Measurements from ENCODE around the gene ESD.

Gene ESD

DNA sequence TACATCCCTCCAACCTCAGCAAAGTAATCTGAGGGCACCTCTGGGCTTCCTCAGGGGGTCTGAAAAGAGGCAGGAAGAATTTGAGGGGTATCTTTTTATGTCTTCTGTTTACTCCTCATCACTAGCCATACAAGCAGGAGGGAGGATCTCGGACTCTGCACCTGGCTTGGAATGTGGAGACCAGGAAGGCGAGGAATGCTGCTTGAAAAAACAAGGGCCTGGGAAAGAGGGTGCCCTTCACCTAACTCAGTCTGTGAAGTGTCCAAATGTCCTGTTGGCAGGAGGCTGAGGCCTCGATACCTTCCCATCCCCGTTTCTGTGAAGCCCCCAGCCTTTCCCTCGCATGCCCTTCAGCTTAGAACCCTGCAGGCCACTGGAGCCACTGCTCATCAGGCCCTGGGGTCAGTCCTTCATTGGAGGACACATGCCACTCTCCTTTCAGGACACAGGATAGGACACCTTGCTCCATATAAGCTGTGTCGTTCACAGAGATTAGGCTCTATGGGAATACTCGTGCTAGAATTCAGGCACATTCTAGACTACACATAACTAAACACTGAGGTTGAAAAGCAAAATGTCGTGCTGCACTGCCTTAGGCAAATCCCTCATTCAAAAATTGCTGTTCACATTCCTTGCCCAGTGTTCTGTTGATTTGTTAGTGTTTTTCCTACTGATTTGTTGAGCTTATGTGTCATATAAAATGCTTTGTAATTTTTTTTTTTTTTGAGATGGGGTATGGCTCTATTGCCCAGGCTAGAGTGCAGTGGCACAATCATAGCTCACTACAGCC lies 49.7 kb downstream of the ESD start:
- no peak for DNase-seq (ENCODE audit: low read depth in 1 of 2, low spot score in 1 of 2)

DNA sequence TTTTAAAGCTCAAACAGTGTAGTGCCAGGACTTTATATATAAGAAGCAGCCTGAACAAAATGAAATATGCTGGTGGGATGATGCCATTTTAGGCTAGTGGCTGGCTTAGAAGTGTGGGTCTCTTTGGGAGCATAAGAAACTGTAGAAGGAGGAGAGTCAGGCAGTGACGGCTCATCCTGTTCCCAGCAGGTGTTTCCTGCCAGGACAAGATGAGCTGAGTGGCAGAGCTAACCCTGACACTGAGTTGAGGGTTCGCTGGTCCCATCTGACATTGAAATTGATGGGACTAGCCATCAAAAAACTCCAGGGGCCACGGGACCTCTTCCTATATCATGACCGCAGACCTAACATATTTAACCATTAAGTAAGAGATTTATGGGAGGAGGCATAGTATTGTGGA lies 51.3 kb downstream of the ESD start:
- no peak for DNase-seq (ENCODE audit: low read depth in 1 of 2, low spot score in 1 of 2)

DNA sequence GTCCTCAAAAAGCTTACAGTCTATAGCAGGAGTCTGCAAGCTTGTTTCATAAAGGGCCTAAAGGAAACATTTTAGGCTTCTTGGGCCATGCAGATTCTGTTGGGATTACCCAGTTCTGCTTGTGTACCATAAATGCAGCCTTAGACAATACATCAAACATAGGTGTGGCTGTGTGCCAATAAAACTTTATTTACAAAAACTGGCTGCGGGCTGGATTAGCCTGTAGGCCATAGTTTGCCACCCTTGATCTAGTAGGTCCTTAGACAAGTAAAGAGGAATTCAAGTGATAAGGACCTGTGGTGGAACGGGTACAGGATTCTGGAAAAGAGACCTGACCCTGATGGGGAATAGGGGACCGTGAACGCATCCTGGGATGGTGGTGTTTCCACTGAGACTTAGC lies 51.9 kb downstream of the ESD start:
- DNase-seq (ENCODE audit: low read depth in 1 of 2, low spot score in 1 of 2): no peak

DNA sequence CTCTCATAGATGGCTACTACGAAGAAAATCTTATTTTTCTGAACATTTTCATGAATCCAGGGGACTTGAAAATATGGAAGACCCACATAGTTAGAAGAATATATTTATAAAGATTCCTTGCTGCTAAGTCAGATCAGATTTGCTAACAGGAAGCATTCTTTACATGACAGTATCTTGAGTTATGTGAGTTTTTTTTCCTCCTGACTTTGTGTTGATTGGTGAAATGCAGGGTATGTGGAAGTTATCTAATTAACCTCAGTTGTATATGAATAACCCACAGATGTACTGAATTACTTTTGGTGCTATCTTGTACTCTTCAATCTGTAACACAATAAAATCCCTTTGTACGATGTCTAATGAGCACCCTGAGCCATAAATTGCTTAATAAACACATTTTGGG lies 53.8 kb downstream of the ESD start:
- no peak for DNase-seq (ENCODE audit: low read depth in 1 of 2, low spot score in 1 of 2)

DNA sequence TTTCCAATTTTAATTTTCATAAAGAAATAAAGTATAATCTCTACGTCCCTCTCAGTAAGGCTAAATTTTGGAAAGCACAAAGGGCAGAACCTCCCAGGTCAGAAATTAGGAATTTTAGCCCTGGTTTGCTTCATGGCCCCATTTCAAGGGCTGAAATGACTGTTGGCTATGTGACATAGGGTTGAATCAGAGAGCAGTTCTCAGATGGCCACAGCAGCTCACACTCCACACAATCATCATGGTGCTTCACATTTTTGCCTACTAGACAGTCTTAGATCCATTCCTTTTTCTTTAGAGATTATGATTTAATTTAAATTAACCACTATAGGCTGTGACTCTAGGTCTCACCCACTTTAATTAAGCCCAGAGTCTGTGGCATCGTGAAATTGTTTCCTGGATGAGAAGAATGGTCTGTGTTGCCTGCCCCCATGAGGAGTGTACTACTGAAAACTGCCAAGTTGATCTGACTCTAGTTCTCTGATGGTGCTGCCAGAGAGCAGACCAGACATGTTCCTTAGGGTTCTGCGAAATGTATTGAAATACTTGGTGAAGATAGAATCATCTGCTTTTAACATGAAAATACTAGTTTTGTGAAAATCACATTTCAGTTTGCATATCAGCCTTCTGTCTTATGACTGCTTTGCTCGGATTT lies 57.4 kb downstream of the ESD start:
- no peak for DNase-seq (ENCODE audit: low read depth in 1 of 2, low spot score in 1 of 2)

DNA sequence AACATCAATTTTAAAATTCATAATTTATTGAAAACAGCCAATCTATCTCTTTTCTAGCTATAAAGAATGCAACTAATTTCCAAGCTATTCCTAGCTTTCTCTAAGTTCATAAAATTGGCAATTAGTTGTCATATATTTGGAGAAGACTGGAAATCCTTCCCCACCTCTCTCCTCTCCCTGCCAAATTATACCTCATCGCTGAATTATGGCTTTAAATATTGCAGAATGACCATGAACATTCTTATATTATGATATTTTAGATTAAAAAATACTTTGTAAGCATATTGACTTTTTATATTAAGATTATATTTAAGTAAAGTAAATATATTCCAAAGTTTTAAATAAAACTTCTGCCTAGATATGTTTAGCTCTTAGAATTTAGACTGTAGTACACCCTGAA lies 58.2 kb downstream of the ESD start:
- no peak for DNase-seq (ENCODE audit: low read depth in 1 of 2, low spot score in 1 of 2)

DNA sequence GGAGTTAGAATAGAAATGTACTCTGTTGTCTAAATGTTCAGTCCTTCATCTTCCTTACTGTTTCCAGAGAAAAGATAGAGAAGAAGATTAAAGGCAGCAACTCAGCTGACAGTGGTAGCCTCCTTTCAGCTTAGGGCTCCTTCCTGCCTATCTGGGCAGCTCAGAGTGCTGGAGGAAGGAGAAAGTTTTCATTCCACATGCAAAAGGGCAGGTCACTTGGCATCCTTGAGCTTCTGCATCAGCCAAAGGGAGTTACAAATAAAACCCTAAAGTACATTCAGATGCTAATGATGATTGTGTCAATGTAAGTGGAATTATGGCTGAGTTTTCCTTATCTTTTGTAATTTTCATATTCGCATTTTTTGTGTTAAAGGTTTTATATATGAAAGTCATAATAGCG lies 58.9 kb downstream of the ESD start:
- no peak for DNase-seq (ENCODE audit: low read depth in 1 of 2, low spot score in 1 of 2)

DNA sequence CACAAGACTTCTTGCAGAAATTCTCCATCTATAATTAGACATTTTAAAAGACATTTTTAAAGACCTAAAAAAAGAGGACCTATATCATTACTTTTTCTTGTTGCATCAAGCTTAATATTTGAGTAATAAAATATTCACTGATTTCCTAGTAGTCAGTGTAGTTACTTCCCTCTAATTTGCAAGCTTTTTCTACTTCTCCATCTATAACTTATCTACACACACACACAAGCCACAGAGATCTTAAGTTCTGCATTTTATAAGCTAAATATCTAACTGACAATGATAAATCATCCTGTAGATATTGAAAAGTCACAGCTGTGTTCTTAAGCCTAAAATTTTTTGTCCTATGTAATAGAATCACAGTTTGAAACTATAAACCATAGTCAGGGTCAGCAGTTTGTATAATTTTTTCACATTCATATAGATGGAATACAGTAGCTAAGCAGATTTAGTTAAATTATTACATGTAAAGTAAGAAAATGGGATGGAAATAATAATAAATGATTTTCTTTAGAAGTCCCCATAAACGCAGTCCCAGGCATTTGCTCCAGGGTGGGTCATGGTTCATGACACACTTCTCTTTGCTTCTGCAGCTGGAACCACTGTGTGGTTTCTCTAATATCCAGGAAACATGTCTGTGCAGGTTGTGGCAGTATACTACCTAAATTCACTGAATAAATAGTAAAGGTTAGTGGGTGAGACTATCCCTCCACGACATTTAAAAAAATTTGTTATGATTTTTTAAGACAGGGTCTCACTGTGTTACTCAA lies 60.2 kb downstream of the ESD start:
- no peak for DNase-seq (ENCODE audit: low read depth in 1 of 2, low spot score in 1 of 2)

DNA sequence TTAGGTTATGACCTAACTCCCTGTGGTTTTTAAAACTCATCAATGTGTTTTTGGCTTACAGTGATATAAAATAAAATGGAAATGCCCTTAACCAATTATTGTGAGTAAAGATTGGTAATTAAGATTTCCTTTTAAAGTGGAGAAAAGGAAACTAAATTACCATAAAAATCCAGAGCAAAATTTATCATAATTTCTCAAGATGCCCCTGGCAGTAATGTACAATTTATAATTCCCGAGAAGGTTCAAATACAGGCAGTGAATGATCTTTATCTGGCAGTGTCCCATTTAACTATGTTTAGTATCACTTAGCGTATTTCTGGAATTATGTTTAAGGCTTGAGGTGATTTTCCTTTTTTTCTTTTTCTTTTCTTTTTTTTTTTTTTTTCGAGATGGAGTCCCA lies 61.5 kb downstream of the ESD start:
- no peak for DNase-seq (ENCODE audit: low read depth in 1 of 2, low spot score in 1 of 2)

DNA sequence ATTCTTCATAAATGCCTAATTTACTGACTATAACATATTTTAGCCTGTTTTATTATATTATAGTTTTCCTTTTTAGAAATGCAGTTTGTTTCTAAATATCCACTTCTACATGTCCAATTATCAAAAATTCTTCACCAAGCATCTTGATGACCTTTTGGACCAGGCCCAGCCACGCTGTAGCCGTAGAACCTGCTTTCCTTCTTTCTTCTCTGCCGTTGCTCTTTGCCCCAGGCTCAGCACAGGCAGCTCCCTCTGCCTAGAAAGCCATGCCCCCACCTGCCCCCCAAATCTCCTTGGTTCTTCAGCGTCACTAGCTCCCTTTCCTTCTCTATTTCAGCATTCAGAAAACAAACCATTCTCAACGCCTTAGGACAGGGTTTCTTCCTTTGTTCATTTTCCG lies 65.4 kb downstream of the ESD start:
- DNase-seq (ENCODE audit: low read depth in 1 of 2, low spot score in 1 of 2): no peak

DNA sequence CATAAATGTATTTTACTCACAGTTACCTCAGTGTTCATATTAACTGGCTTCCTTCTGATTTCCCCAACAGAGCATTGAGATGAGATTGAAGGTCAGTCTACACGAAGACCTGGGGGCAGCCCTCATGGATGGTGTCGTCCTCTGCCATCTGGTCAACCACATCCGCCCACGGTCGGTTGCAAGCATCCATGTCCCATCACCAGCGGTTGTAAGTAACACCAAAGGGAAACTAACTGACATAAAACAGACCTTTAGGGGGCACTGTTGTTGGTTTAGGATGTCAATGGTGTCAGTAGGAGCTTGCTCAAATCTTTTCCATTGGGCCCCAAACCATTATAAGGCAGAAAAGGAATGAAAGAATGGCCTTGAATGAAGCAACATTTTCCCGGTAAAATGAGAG lies 68.2 kb downstream of the ESD start:
- no peak for DNase-seq (ENCODE audit: low read depth in 1 of 2, low spot score in 1 of 2)

DNA sequence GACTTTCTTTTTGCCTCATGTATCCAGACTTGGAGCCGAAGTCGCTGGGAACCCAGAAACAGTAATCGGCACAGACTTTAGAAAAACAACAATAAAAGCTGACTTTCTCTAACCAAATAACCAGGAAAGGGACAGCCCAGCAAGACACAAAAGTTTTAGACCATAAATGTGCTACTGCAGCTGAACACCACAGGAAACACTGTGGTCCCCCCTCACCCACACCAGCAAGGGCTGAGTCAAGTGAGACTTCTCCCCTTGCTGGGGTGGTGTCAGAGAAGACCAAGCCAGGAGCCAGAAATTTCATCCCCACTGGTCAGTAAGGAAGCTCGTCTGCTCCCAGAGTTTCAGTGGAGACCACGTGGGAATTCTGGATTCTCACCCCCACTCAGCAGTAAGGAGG lies 70.6 kb downstream of the ESD start:
- no peak for DNase-seq (ENCODE audit: low read depth in 1 of 2, low spot score in 1 of 2)

All from activated T-helper 1 cell treated with anti-CD3 and anti-CD28 coated beads, Interleukin-2, amount 50 U/mL, for 16 hours (primary cell).